Endothelial cell of umbilical vein (primary cell): Measurements from ENCODE around the gene GALK1. TPM values are rescaled to one million over a fixed set of nuclear protein-coding genes. Genes with fewer than 3 reads are reported as not detected.

Experiments
- BruUV-seq: library from RNA; stranded (reverse); fragments of 400-500 nt; replicated peaks from 2 replicates; lab custom pipeline; 2021; lab: Mats Ljungman, UMichigan
- CTCF ChIA-PET: fragments of 300-600, 350-600 bp; sonication (Branson Sonifier 250); formaldehyde crosslinking; loops from one replicate; lab custom pipeline; 2021; ENCODE audit warnings: antibody characterized with exemption, inconsistent platforms; lab: Charles Lee
- POLR2A ChIA-PET: fragments of 300-600, 350-600 bp; sonication (Branson Sonifier 250); formaldehyde crosslinking; loops from one replicate; lab custom pipeline; 2021; ENCODE audit warnings: antibody characterized with exemption, inconsistent platforms; lab: Charles Lee
- DNase-seq: peaks from one replicate; pipeline ENCODE4 v3.0.0-alpha.2; 2011; ENCODE audit warnings: low read depth, low spot score
- FAIRE-seq: peaks from 2 replicates; lab custom pipeline; 2011; peaks lifted over from hg19 to GRCh38; lab: Jason Lieb, UNC
- H2AFZ ChIP-seq: 2 replicates; pipeline ENCODE4 v1.6.0; 2012; ENCODE audit warnings: low read depth, low read length, control low read depth, inconsistent platforms
- H3K27ac ChIP-seq: 2 replicates; pipeline ENCODE4 v1.5.1; 2011; ENCODE audit warnings: low read depth, mild to moderate bottlenecking, control low read depth, low read length, moderate library complexity; ENCODE audit not compliant: insufficient read depth
- H3K27me3 ChIP-seq, 2 experiments: 2 replicates each; pipeline versions ENCODE4 v1.6.0 to v1.6.1; 2011; ENCODE audit warnings: low read length in 2 of 2, mixed read lengths in 1 of 2; ENCODE audit not compliant: control insufficient read depth in 2 of 2, insufficient read depth in 2 of 2
- H3K36me3 ChIP-seq, 2 experiments: 2 replicates in 1 of 2; 3 replicates in 1 of 2; pipeline ENCODE4 v1.5.1; 2011; ENCODE audit warnings: low read length in 2 of 2, mild to moderate bottlenecking in 1 of 2, moderate library complexity in 1 of 2; ENCODE audit not compliant: control insufficient read depth in 2 of 2, insufficient read depth in 2 of 2; ENCODE audit errors: extremely low read depth in 1 of 2
- H3K4me1 ChIP-seq: 3 replicates; pipeline ENCODE4 v1.5.1; 2011; ENCODE audit warnings: mild to moderate bottlenecking, low read length; ENCODE audit not compliant: control insufficient read depth, insufficient read depth; ENCODE audit errors: extremely low read depth
- H3K4me2 ChIP-seq: 2 replicates; pipeline ENCODE4 v1.6.1; 2011; ENCODE audit warnings: low read length, control low read depth, mixed read lengths; ENCODE audit not compliant: insufficient read depth
- H3K4me3 ChIP-seq, 3 experiments: fragments of 200-600 bp in 1 of 3; sonication (generic), shearing (Covaris generic) in 1 of 3; replicated peaks in 1 of 3; 2 replicates each; pipeline ENCODE4 v1.5.1; 2011 to 2016; ENCODE audit warnings: control low read depth in 3 of 3, low read length in 3 of 3, mild to moderate bottlenecking in 2 of 3, inconsistent platforms in 1 of 3, low read depth in 1 of 3, moderate library complexity in 1 of 3; ENCODE audit not compliant: insufficient read depth in 1 of 3
- H3K79me2 ChIP-seq: 2 replicates; pipeline ENCODE4 v1.6.0; 2012; ENCODE audit warnings: low read length, inconsistent platforms; ENCODE audit not compliant: control insufficient read depth, insufficient read depth
- H3K9ac ChIP-seq: replicated peaks from 2 replicates; pipeline ENCODE3; 2011; ENCODE audit warnings: low read length, control low read depth; ENCODE audit not compliant: insufficient read depth; ENCODE audit errors: extremely low read depth
- H3K9me1 ChIP-seq: replicated peaks from 3 replicates; pipeline ENCODE4 v1.6.0; 2011; ENCODE audit warnings: mild to moderate bottlenecking, low read length; ENCODE audit not compliant: control insufficient read depth, insufficient read depth; ENCODE audit errors: extremely low read depth
- H3K9me3 ChIP-seq: replicated peaks from 2 replicates; pipeline ENCODE4 v1.5.1; 2012; ENCODE audit warnings: low read length, inconsistent platforms; ENCODE audit not compliant: control insufficient read depth, insufficient read depth
- H4K20me1 ChIP-seq: replicated peaks from 2 replicates; pipeline ENCODE3; 2011; ENCODE audit warnings: mild to moderate bottlenecking, low read length; ENCODE audit not compliant: control insufficient read depth, insufficient read depth; ENCODE audit errors: extremely low read depth
- EZH2 ChIP-seq: IDR thresholded peaks from 2 replicates; pipeline ENCODE4 v1.6.1; 2012; ENCODE audit warnings: borderline replicate concordance, low read depth, mild to moderate bottlenecking, moderate library complexity, low read length, inconsistent platforms; ENCODE audit not compliant: severe bottlenecking
- FOS ChIP-seq: IDR thresholded peaks from 2 replicates; pipeline ENCODE4 v1.6.1; 2011; ENCODE audit warnings: mild to moderate bottlenecking, low read length, moderate library complexity, borderline replicate concordance; ENCODE audit not compliant: insufficient read depth
- JUN ChIP-seq: IDR thresholded peaks from 2 replicates; pipeline ENCODE4 v1.6.1; 2011; ENCODE audit warnings: borderline replicate concordance, low read depth; ENCODE audit not compliant: insufficient read length, insufficient read depth
- MAX ChIP-seq: IDR thresholded peaks from 2 replicates; pipeline ENCODE4 v1.6.1; 2011; ENCODE audit not compliant: insufficient read depth, insufficient read length
- MYC ChIP-seq: IDR thresholded peaks from one replicate; pipeline ENCODE4 v1.6.1; 2011; ENCODE audit warnings: mild to moderate bottlenecking, low read depth, low read length
- POLR2A ChIP-seq: IDR thresholded peaks from 2 replicates; pipeline ENCODE4 v1.6.1; 2012; ENCODE audit warnings: low read depth, mild to moderate bottlenecking, control low read depth, low read length
- POLR2AphosphoS5 ChIP-seq: IDR thresholded peaks from 2 replicates; pipeline ENCODE4 v1.6.1; 2012; ENCODE audit warnings: low read depth, mild to moderate bottlenecking, control low read depth, low read length, moderate library complexity; ENCODE audit not compliant: insufficient read depth
- dilution Hi-C: fragments of 300-500 bp; cut with MboI; formaldehyde crosslinking; loops from one replicate; pipeline ENCODE4 v1.15.0; 2019; ENCODE audit warnings: low sequenced_read_pairs; ENCODE audit not compliant: extremely low pct_ligation_motif_present
- intact Hi-C: fragments of 100-400 bp; cut with micrococcal nuclease; formaldehyde crosslinking; loops from one replicate; pipeline ENCODE4 v1.10.0; 2022
- polyA plus RNA-seq, 4 experiments: library from polyadenylated mRNA; depleted of rRNA in 3 of 4; stranded (reverse) in 3 of 4; unstranded in 1 of 4; fragments of >200 nt; gene quantifications; 2 replicates each; pipeline versions ENCODE4 v1.2.1 to v1.2.3, GENCODE V29; 2011 to 2012; ENCODE audit warnings: missing spikeins in 1 of 4
- total RNA-seq: library from RNA; stranded (reverse); gene quantifications from 2 replicates; pipeline ENCODE4 v1.2.3, GENCODE V29; 2021
- TF ChIP-seq, protein P1 (sequence below), 2 donors: IDR thresholded peaks; 1 replicate in 1 of 2; 2 replicates in 1 of 2; pipeline ENCODE4 v1.5.1; 2011; ENCODE audit warnings: low read length in 2 of 2, mild to moderate bottlenecking in 2 of 2, moderate library complexity in 2 of 2, control low read depth in 1 of 2, inconsistent platforms in 1 of 2, low read depth in 1 of 2; ENCODE audit not compliant: insufficient read depth in 1 of 2; ENCODE audit errors: extremely low read depth in 1 of 2

The GALK1 gene
- total and polyA plus RNA-seq, 2 donors (not counting 3 experiments of a cell fraction or from before 2014, with no cell fraction given): 45.8 to 63.7 TPM

DNA sequence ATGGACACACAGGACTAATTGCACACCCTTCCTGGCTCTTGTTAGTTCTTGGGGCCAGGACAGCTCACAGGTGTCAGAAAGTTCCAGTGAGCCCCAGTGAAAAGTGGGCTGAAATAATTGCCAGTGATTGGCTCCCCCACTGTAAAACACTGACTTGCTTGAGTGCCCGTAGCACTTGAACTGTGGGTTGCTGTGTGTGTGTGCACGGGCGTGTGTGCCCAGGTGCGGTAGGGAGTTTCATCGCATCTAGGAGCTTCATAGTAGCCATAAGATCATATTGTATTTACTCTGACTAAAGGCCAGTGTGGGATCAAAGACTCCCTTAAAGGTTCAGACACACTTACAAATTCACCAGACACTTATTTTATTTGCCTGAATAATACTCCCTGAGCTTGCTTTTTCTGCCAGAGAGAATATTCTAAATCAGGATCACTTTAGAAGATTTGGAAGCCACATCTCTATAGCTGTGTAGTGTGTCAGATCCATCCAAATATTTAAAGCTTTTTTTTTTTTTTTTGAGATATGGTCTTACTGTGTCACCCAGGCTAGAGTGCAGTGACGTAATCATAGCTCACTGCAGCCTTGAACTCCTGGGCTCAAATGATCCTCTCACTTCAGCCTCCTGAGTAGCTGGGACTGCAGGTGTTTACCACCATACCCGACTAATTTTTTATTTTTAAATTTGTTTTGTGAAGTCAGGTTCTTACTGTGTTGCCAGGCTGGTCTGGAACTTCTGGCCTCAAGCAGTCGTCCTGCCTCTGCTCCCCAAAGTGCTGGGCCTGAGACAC is 31.0 kb upstream of the GALK1 start:
- DNase-seq (no peak), FAIRE-seq (no peak)
- no peaks in the 10 kb centered on the region for H3K27me3 ChIP-seq
- H3K4me1 ChIP-seq: peaks cover 16% of the 10 kb centered on the region
- H3K9me3 ChIP-seq: no peaks in the 10 kb centered on the region
- peaks cover 11% of the 10 kb centered on the region for H3K79me2 ChIP-seq
- no peak overlapping the region for H3K4me2 ChIP-seq
- POLR2A ChIA-PET: interaction anchor here (0.7 to 1.3 kb wide), 2 partner anchors 16 to 286 kb away, joined by 3 to 4 read pairs; a partner anchor contains a TSS
- BruUV-seq: no TSS peak
- H3K9me1 ChIP-seq: no peaks in the 10 kb centered on the region
- peaks cover 5 to 8% of the 10 kb centered on the region in 2 experiments for H3K36me3 ChIP-seq
- CTCF ChIA-PET: interaction anchor here (0.9 to 2.2 kb wide), 5 partner anchors 11 to 60 kb away, joined by 3 to 11 read pairs (median 5); partner anchors contain the start of genes UNK and WBP2
- no peak overlapping the region for H2AFZ ChIP-seq
- H3K4me3 ChIP-seq: no peak overlapping the region
- TF ChIP-seq FOS (no peak), MYC (no peak), EZH2 (no peak), MAX (no peak), JUN (no peak), POLR2AphosphoS5 (no peak), POLR2A (no peak)
- TF ChIP-seq, protein P1, sequence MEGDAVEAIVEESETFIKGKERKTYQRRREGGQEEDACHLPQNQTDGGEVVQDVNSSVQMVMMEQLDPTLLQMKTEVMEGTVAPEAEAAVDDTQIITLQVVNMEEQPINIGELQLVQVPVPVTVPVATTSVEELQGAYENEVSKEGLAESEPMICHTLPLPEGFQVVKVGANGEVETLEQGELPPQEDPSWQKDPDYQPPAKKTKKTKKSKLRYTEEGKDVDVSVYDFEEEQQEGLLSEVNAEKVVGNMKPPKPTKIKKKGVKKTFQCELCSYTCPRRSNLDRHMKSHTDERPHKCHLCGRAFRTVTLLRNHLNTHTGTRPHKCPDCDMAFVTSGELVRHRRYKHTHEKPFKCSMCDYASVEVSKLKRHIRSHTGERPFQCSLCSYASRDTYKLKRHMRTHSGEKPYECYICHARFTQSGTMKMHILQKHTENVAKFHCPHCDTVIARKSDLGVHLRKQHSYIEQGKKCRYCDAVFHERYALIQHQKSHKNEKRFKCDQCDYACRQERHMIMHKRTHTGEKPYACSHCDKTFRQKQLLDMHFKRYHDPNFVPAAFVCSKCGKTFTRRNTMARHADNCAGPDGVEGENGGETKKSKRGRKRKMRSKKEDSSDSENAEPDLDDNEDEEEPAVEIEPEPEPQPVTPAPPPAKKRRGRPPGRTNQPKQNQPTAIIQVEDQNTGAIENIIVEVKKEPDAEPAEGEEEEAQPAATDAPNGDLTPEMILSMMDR (IDR thresholded peaks at IDR 0.05; ENCODE audit: extremely low read depth in 1 of 2, insufficient read depth in 1 of 2, low read depth in 1 of 2, low read length in 2 of 2): no peak
- no peak overlapping the region for H3K27ac ChIP-seq
- dilution Hi-C loops (no loop called here), intact Hi-C loops (no loop called here)
- H3K9ac ChIP-seq: no peak overlapping the region
- H4K20me1 ChIP-seq: no peaks in the 10 kb centered on the region
